Fibroblast of pulmonary artery (primary cell): Measurements from ENCODE around the gene TTC21B.
A peak's percentile ranks its signal among the peaks of the same experiment; 100 is the strongest.

Experiments
- DNase-seq: peaks from one replicate; pipeline ENCODE4 v3.0.0-alpha.2; 2010; ENCODE audit warnings: low read depth
- H3K4me3 ChIP-seq: replicated peaks from 2 replicates; pipeline ENCODE4 v1.5.1; 2011; ENCODE audit warnings: low read depth, mild to moderate bottlenecking, control low read depth, low read length, moderate library complexity
- CTCF ChIP-seq: IDR thresholded peaks from 2 replicates; pipeline ENCODE4 v1.5.1; 2011; ENCODE audit warnings: mild to moderate bottlenecking, control low read depth, low read length, inconsistent platforms; ENCODE audit errors: missing control alignments

Gene TTC21B

GRCh38 chr2:165876712-165877111 is 76.9 kb downstream of the TTC21B start:
- no peak for TF ChIP-seq CTCF
- peak; percentile 18 for DNase-seq
- no peak overlapping the region for H3K4me3 ChIP-seq

GRCh38 chr2:165876269-165876668 is 77.3 kb downstream of the TTC21B start:
- H3K4me3 ChIP-seq, result no peak overlapping the region
- no peak for TF ChIP-seq CTCF
- DNase-seq, result no peak

GRCh38 chr2:165874445-165875039 is 79.0 kb downstream of the TTC21B start:
- TF ChIP-seq CTCF, result peak; percentile 77
- H3K4me3 ChIP-seq, result no peak overlapping the region
- peak; percentile 80 for DNase-seq

GRCh38 chr2:165872101-165872791 is 81.3 kb downstream of the TTC21B start:
- no peak for TF ChIP-seq CTCF
- no peak overlapping the region for H3K4me3 ChIP-seq
- no peak for DNase-seq

- TF ChIP-seq CTCF, result no peak
- DNase-seq, result no peak
- no peak overlapping the region for H3K4me3 ChIP-seq
Observed at GRCh38 chr2:165871025-165871424, 82.6 kb downstream of the TTC21B start.

GRCh38 chr2:165870346-165870745 is 83.2 kb downstream of the TTC21B start:
- H3K4me3 ChIP-seq, result no peak overlapping the region
- TF ChIP-seq CTCF, result no peak
- no peak for DNase-seq

- no peak overlapping the region for H3K4me3 ChIP-seq
- peak; percentile 48 for DNase-seq
- TF ChIP-seq CTCF, result no peak
Observed at GRCh38 chr2:165868211-165868610, 85.4 kb downstream of the TTC21B start.
